Loucy (cell line): ENCODE data around the gene HSD11B1L.

Experiments used
- H2AFZ ChIP-seq: fragments of 200-600 bp; sonication (generic); 2 replicates; pipeline ENCODE4 v1.6.0; 2016; ENCODE audit warnings: antibody characterized with exemption, mild to moderate bottlenecking, low read length, moderate library complexity
- H3F3A ChIP-seq: fragments of 200-600 bp; 2 replicates; pipeline ENCODE4 v1.6.0; 2016; ENCODE audit warnings: antibody characterized with exemption, low read depth, mild to moderate bottlenecking
- H3K27me3 ChIP-seq: fragments of 200-600 bp; sonication (generic); 2 replicates; pipeline ENCODE4 v1.6.1; 2014; ENCODE audit warnings: low read length, mild to moderate bottlenecking; ENCODE audit not compliant: insufficient read depth, poor library complexity, severe bottlenecking
- H3K36me3 ChIP-seq: fragments of 200-600 bp; sonication (generic); 2 replicates; pipeline ENCODE4 v1.6.1; 2016; ENCODE audit warnings: low read length; ENCODE audit not compliant: insufficient read depth
- H3K4me1 ChIP-seq: fragments of 200-600 bp; sonication (generic); 2 replicates; pipeline ENCODE4 v1.5.1; 2014; ENCODE audit warnings: low read length, mild to moderate bottlenecking; ENCODE audit not compliant: insufficient read depth, poor library complexity, severe bottlenecking
- H3K4me2 ChIP-seq: fragments of 200-600 bp; sonication (generic); 2 replicates; pipeline ENCODE4 v1.6.0; 2014; ENCODE audit warnings: antibody characterized with exemption, low read length, low read depth, mild to moderate bottlenecking; ENCODE audit not compliant: poor library complexity, severe bottlenecking
- H3K4me3 ChIP-seq: fragments of 200-600 bp; sonication (generic); 2 replicates; pipeline ENCODE4 v1.5.1; 2014; ENCODE audit warnings: low read length, mild to moderate bottlenecking, mixed read lengths; ENCODE audit not compliant: poor library complexity, severe bottlenecking
- H3K79me2 ChIP-seq: fragments of 200-600 bp; sonication (generic); 2 replicates; pipeline ENCODE4 v1.6.1; 2014; ENCODE audit warnings: low read length; ENCODE audit not compliant: insufficient read depth
- H3K9ac ChIP-seq: fragments of 200-600 bp; sonication (generic); 2 replicates; pipeline ENCODE4 v1.6.0; 2014; ENCODE audit warnings: mild to moderate bottlenecking, low read depth, low read length, moderate library complexity; ENCODE audit not compliant: poor library complexity, severe bottlenecking
- H3K9me2 ChIP-seq: fragments of 200-600 bp; sonication (generic); replicated peaks from 2 replicates; pipeline ENCODE4 v1.6.1; 2016; ENCODE audit warnings: low read depth, low read length, mixed read lengths
- H3K9me3 ChIP-seq: fragments of 200-600 bp; sonication (generic); 2 replicates; pipeline ENCODE4 v1.6.1; 2014; ENCODE audit warnings: mild to moderate bottlenecking, antibody characterized with exemption, low read length, low read depth; ENCODE audit not compliant: insufficient read depth
- H4K20me1 ChIP-seq: fragments of 200-600 bp; sonication (generic); 2 replicates; pipeline ENCODE4 v1.6.0; 2014; ENCODE audit warnings: antibody characterized with exemption, low read length, mild to moderate bottlenecking; ENCODE audit not compliant: insufficient read depth, poor library complexity, severe bottlenecking
- CTCF ChIP-seq: fragments of 200-600 bp; sonication (generic); conservative IDR thresholded peaks from 2 replicates; pipeline ENCODE4 v1.5.1; 2014; ENCODE audit warnings: mild to moderate bottlenecking, antibody characterized with exemption, low read length
- EZH2phosphoT487 ChIP-seq: fragments of 200-600 bp; IDR thresholded peaks from 2 replicates; pipeline ENCODE4 v1.6.1; 2018; ENCODE audit warnings: antibody characterized with exemption, mild to moderate bottlenecking, moderate library complexity, borderline replicate concordance

The HSD11B1L gene

GRCh38 chr19:5718579-5719273 lies 37.9 kb downstream of the HSD11B1L start:
- no peaks in the 10 kb centered on the region for H3F3A ChIP-seq
- H3K9me3 ChIP-seq, result no peaks in the 10 kb centered on the region
- TF ChIP-seq EZH2phosphoT487, result no peak
- no peak for TF ChIP-seq CTCF
- peaks cover 56% of the 10 kb centered on the region for H3K79me2 ChIP-seq
- H3K4me3 ChIP-seq, result peak overlapping the region; percentile 100
- H3K4me2 ChIP-seq, result peak overlapping the region; percentile 93
- H2AFZ ChIP-seq, result no peak overlapping the region
- peak overlapping the region; percentile 92 for H3K9ac ChIP-seq
- H3K4me1 ChIP-seq, result peaks cover 22% of the 10 kb centered on the region
- H3K27me3 ChIP-seq, result no peaks in the 10 kb centered on the region
- peaks cover 5% of the 10 kb centered on the region; the same call in 1 of the 2 replicates for H3K36me3 ChIP-seq
- H3K9me2 ChIP-seq, result no peaks in the 10 kb centered on the region
- peaks cover 42% of the 10 kb centered on the region for H4K20me1 ChIP-seq

- Histone ChIP-seq H3K9ac (peak overlapping the region; percentile 92), H4K20me1 (peaks cover 42% of the 10 kb centered on the region), H3K4me3 (peak overlapping the region; percentile 100), H3K9me2 (no peaks in the 10 kb centered on the region), H3K4me2 (peak overlapping the region; percentile 93), H2AFZ (peak overlapping the region; percentile 42; the same call in 1 of the 2 replicates), H3F3A (no peaks in the 10 kb centered on the region), H3K4me1 (peaks cover 22% of the 10 kb centered on the region), H3K36me3 (no peaks in the 10 kb centered on the region), H3K27me3 (no peaks in the 10 kb centered on the region), H3K9me3 (no peaks in the 10 kb centered on the region), H3K79me2 (peaks cover 51% of the 10 kb centered on the region)
- TF ChIP-seq EZH2phosphoT487 (no peak), CTCF (no peak)
Observed at GRCh38 chr19:5719274-5719960, 38.6 kb downstream of the HSD11B1L start.

- Histone ChIP-seq H3F3A (no peaks in the 10 kb centered on the region), H3K4me2 (peak within 1 kb of the TSS; percentile 93), H3K4me1 (peaks cover 22% of the 10 kb centered on the region), H3K79me2 (peaks cover 44% of the 10 kb centered on the region), H3K9ac (peak within 1 kb of the TSS; percentile 92), H3K27me3 (no peaks in the 10 kb centered on the region), H4K20me1 (peaks cover 37% of the 10 kb centered on the region), H3K9me3 (no peaks in the 10 kb centered on the region), H3K4me3 (peak within 1 kb of the TSS; percentile 100), H2AFZ (peak within 1 kb of the TSS; percentile 93), H3K9me2 (no peaks in the 10 kb centered on the region), H3K36me3 (no peaks in the 10 kb centered on the region)
- TF ChIP-seq CTCF, result peak; percentile 75
- no peak for TF ChIP-seq EZH2phosphoT487
Observed at GRCh38 chr19:5719961-5720790, 39.3 kb downstream of the HSD11B1L start, which contains the start of the genes CATSPERD and LONP1. Gene CATSPERD (plus strand): TSS chr19:5720637. CDS start chr19:5720738, 101 bp downstream. Gene LONP1 (minus strand): TSS chr19:5720146. CDS start chr19:5720132, 14 bp downstream.
